ENCODE measurements around the gene THSD4.

Gene THSD4

DNA sequence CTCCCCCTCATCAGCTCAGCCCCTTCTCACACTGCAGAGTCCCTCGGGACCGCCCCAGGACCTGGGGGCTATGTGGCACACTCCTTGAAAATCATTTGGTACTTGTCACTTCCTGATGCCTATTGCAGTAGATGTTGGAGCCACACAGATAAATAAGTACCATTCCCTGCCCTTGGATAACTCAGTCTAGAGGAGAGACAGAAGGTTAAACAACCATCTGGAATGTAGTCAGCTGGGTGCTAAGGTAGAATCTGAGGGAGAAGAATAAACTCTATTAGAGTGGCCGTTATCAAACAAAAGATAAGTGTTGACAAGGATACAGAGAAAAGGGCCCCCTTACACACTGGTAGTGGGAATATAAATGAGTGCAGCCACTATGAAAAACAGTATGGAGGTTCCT lies 582.8 kb downstream of the THSD4 start:
- H3K9me3 ChIP-seq = no peaks in the 10 kb centered on the region
- in situ Hi-C loops (cut with MboI; ENCODE audit: low sequenced_read_pairs) = no loop called here
- no peaks in the 10 kb centered on the region for H3K4me1 ChIP-seq
- no peaks in the 10 kb centered on the region for H3K36me3 ChIP-seq (replicated peaks)
- H3K27me3 ChIP-seq (ENCODE audit: low read depth) = 0 out of 2 replicates have a peak, but pooled peaks cover 2% of the 10 kb centered on the region
- DNase-seq (ENCODE audit: low spot score in 2 of 2) = no peak
- no peak overlapping the region for H3K4me3 ChIP-seq

DNA sequence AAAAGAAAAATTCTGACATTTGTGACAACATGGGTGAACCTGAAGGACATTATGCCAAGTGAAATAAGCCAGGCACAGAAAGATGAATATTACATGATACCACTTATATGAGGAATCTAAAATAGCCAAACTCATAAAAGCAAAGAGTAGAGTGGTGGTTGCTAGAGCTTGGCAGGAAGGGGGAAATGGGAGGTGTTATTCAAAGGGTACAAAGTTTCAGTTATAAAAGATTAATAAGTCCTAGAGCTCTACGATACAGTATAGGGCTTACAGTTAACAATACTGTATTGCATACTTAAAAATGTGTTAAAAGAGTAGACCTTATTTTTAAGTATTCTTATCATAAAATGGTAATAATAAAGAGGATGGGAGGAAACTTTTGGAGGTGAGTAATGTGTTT lies 583.5 kb downstream of the THSD4 start:
- in situ Hi-C loops (cut with MboI; ENCODE audit: low sequenced_read_pairs) = no loop called here

DNA sequence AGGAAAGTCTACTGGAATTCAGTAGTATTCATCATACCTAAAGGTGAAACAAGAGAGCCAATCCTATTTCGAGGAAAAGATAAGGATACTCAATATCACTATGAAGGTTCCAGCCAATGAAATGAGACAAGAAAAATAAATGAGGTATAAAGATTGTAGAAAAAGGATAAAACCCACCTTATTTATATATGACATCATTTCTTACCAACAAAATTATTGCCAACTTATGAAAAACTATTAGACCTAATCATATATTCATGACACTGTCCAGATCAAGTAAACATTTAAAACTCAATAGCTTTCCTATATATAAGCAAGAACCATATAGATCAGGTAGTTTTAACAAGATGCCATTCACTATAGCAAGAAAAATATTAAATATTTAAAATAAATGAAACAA lies 584.7 kb downstream of the THSD4 start:
- H3K4me3 ChIP-seq = no peak overlapping the region
- H3K27me3 ChIP-seq (ENCODE audit: low read depth) = no peaks in the 10 kb centered on the region
- no peaks in the 10 kb centered on the region; the same call in 1 of the 2 replicates for H3K9me3 ChIP-seq
- in situ Hi-C loops (cut with MboI; ENCODE audit: low sequenced_read_pairs) = no loop called here
- H3K4me1 ChIP-seq = 0 out of 2 replicates have a peak, but pooled peaks cover 2% of the 10 kb centered on the region
- H3K36me3 ChIP-seq (replicated peaks) = no peaks in the 10 kb centered on the region
- DNase-seq (ENCODE audit: low spot score in 2 of 2) = no peak

More for the DNA sequence above, 583.5 kb downstream of the THSD4 start:
- H3K4me1 ChIP-seq = no peaks in the 10 kb centered on the region
- no peaks in the 10 kb centered on the region for H3K9me3 ChIP-seq
- no peak for DNase-seq (ENCODE audit: low spot score in 2 of 2)
- no peaks in the 10 kb centered on the region for H3K36me3 ChIP-seq (replicated peaks)
- no peak overlapping the region for H3K4me3 ChIP-seq
- 0 out of 2 replicates have a peak, but pooled peaks cover 2% of the 10 kb centered on the region for H3K27me3 ChIP-seq (ENCODE audit: low read depth)

DNA sequence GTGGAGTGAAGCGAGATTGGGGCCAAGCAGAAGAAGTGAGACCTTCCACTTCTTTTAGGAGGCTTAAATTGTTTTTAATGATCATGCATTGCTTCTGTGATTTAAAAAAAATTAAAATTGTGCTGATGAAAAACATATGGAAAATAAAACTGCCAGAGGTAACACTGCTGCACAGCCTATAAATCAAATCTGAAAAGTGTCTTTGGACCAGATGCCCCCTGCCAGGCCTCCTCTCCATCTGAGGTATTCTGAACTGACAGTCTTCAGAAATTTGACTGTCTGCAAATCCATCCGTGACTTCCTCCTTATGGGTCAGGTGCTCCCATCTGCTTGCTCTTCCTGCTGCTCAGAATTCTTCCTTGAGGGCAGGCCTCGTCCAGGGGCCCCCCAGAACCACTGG lies 586.5 kb downstream of the THSD4 start:
- Histone ChIP-seq H3K4me3 (no peak overlapping the region), H3K27me3 (ENCODE audit: low read depth) (no peaks in the 10 kb centered on the region), H3K9me3 (no peaks in the 10 kb centered on the region; the same call in 1 of the 2 replicates), H3K36me3 (replicated peaks) (no peaks in the 10 kb centered on the region), H3K4me1 (0 out of 2 replicates have a peak, but pooled peaks cover 5% of the 10 kb centered on the region)
- in situ Hi-C loops (cut with MboI; ENCODE audit: low sequenced_read_pairs) = no loop called here
- no peak for DNase-seq (ENCODE audit: low spot score in 2 of 2)

DNA sequence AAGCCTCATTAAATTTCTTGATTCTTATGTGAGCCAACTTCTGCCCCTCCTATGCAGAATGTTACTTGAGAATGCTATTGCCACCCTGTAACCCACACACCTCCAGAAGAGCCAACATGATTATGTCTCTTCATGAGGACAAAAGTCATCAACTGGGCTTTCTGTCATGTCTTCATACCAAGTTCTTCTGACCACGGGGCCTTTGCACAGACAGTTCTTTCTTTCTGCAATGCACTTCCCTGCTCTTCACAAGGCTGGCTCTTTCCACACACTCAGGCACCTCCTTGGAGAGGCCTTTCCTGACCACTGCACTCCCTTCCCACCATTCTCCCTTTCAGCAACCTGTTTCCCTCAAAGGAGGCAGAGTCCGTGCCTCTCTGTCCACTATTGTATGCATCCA lies 587.2 kb downstream of the THSD4 start:
- Histone ChIP-seq H3K4me1 (peaks cover 7% of the 10 kb centered on the region), H3K9me3 (no peaks in the 10 kb centered on the region; the same call in 1 of the 2 replicates), H3K4me3 (no peak overlapping the region), H3K36me3 (replicated peaks) (no peaks in the 10 kb centered on the region), H3K27me3 (ENCODE audit: low read depth) (no peaks in the 10 kb centered on the region)
- no peak for DNase-seq (ENCODE audit: low spot score in 2 of 2)
- in situ Hi-C loops (cut with MboI; ENCODE audit: low sequenced_read_pairs) = no loop called here

DNA sequence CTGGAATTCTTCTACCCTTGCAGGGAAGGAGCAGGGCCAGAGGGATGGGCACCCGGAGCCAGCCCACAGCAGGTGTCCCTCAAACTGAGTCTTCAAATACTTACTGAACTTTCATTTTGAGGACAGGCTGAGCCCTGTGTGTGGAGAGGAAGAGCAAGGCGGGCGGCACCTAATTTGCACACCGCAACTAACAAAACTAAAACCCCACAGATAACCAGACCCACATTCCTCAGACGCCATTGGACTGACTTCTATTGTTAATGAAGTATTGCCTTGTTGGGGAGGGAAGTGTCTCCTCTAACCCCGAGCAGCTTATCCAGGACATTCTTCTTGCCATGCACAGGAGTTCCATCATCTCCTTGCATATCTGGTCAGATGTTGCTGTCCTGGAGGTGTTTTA lies 589.9 kb downstream of the THSD4 start:
- DNase-seq (ENCODE audit: low spot score in 2 of 2) = no peak
- no peaks in the 10 kb centered on the region; the same call in 1 of the 2 replicates for H3K9me3 ChIP-seq
- in situ Hi-C loops (cut with MboI; ENCODE audit: low sequenced_read_pairs) = no loop called here
- no peaks in the 10 kb centered on the region for H3K36me3 ChIP-seq (replicated peaks)
- no peaks in the 10 kb centered on the region for H3K27me3 ChIP-seq (ENCODE audit: low read depth)
- peaks cover 16% of the 10 kb centered on the region for H3K4me1 ChIP-seq
- no peak overlapping the region for H3K4me3 ChIP-seq

DNA sequence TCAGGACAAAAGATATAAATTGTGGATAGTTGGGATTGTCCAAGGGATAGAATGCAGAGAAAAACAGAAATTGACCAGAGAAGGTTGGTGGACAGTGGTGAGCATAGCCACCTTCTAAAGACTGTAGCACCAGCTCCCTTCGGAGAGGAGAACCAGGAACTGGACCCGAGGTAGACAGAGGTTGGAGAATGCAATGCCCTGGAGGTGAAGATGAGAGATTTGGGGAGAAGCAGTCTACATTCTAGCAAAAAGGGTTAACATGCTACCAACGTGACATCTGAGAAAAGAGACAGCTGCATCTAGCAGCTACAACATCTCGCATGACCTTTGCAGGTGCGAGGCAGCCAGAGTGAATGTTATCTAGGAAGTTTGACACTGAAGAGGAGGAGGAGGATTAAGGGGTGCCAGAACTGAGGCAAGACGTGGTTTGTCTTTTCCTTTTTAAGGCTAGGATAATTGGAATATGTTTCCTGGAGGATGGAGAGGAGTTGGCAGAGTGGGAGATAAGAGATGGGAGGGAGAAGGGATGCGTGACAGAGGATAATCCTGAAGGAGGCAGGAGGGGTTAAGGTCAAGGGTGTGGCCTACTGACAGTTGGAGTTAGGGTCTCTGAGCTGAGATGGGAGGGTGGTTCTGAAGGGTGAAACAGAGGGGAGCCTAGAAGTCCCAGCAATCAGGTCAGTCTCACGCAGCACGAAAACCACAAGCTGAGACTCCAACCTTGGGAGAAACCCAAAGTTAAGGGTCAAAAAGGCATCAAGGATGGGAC lies 591.4 kb downstream of the THSD4 start:
- Histone ChIP-seq H3K9me3 (no peaks in the 10 kb centered on the region; the same call in 1 of the 2 replicates), H3K27me3 (ENCODE audit: low read depth) (no peaks in the 10 kb centered on the region), H3K36me3 (replicated peaks) (no peaks in the 10 kb centered on the region), H3K4me3 (no peak overlapping the region), H3K4me1 (peaks cover 16% of the 10 kb centered on the region)
- no peak for DNase-seq (ENCODE audit: low spot score in 2 of 2)
- in situ Hi-C loops (cut with MboI; ENCODE audit: low sequenced_read_pairs) = no loop called here

DNA sequence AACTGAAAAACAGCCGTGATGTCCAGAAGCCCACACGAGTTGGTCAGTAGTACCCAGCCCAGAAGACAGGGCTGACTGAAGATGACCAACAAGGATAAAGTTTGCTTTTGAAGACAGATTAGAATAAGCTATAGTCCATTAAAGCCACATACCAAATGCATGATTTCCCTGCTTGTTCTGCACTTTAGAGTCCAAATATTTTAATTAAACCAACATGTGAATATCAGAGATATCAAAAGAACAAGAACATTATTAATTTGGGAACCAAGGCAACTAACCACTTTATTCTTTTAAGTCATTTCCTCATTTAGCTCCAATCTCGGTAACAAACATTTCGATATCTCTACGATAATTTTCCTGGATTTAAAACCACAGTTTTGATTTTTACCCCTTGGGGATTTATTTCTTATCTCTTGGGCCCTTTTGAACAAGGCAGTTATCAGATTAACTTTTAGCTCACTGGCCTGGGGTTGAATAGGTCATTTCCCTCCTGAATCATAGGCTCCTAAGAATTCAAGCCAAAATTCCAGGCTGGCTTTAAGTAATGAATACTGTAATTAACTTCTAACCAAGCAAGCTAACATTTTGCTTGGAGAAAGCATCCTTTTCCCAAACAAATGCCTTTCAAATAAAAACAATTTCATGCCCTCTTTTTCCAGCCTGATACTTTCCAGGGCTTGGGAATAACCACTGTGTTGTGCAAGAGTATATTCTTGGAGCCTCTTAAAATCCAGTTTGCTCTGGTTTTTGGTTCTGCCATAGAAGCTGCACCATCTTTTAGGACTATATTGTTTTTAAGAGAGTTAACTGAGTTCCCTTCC lies 592.2 kb downstream of the THSD4 start:
- Histone ChIP-seq H3K4me3 (no peak overlapping the region), H3K36me3 (replicated peaks) (no peaks in the 10 kb centered on the region), H3K9me3 (no peaks in the 10 kb centered on the region; the same call in 1 of the 2 replicates), H3K4me1 (peaks cover 16% of the 10 kb centered on the region), H3K27me3 (ENCODE audit: low read depth) (no peaks in the 10 kb centered on the region)
- in situ Hi-C loops (cut with MboI; ENCODE audit: low sequenced_read_pairs) = no loop called here
- no peak for DNase-seq (ENCODE audit: low spot score in 2 of 2)

DNA sequence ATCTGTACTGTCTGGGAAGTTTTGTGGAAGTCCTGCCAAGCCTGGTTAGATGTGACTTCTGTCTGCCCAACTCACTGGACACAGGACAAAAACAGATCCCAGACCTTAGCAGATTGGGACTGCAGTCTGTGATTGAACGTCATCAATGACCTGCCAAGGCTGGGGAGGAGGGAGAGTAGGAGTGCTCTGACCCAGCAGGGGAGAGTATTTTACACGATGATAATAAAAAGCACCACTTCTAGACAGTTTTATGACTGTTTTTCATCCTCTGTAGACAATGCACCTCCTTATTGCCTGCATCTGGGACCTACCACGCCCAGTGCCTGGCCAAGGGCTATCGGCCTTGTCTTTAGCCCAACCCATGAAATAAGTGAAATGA lies 592.8 kb downstream of the THSD4 start:
- Histone ChIP-seq H3K36me3 (replicated peaks) (no peaks in the 10 kb centered on the region), H3K4me3 (no peak overlapping the region), H3K4me1 (peaks cover 16% of the 10 kb centered on the region), H3K9me3 (no peaks in the 10 kb centered on the region; the same call in 1 of the 2 replicates), H3K27me3 (ENCODE audit: low read depth) (no peaks in the 10 kb centered on the region)
- DNase-seq (ENCODE audit: low spot score in 2 of 2) = peak in 1 of 2 experiments; percentile 41
- in situ Hi-C loops (cut with MboI; ENCODE audit: low sequenced_read_pairs) = no loop called here

DNA sequence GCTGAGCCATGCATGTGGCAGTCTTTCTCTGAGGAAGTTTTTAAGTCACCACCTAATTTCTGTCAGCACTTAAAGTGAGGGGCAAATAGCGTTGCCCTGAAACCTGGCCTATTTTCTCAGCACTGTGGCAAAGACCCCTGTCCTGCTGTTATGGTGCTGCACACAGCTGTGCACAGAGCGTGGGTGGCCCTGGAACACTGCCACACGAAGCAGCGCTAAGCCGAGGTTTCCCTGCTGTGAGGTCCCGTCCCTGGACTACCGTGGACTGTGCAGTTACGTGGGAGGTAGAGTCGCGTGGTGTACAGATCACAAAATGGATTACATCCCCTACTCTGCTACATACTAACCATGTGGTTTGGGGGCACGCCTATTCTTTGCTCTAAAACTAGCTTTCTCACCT lies 593.5 kb downstream of the THSD4 start:
- no peak for DNase-seq (ENCODE audit: low spot score in 2 of 2)
- no peak overlapping the region for H3K4me3 ChIP-seq

DNA sequence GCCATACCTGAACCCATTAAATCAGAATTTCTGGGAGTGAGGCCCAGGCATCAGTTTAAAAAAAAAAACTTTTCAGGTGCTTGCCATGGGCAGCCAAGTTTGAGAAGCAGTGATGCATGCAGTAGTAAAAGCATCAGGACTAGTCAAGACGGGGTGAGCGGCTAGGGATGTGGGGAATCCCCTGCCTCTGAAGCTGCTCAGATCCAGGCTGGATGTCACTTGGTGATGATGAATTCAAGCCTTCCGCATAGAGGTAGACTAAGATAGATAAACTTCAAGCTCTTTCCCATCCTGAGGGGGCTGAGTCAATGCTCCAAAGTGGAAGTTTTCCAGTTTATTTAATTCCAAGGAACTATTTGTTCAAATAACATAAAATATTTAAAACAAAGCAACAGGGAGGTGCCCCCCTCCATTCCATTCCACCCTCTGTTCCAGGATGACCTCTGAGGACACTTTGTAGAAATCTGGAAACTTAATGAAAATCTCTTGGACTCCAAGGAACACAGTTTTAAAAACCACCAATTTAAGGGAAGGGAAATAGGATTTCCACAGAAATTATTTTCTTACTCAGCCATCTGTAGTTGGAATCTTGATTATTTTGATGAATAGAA lies 594.6 kb downstream of the THSD4 start:
- Histone ChIP-seq H3K36me3 (replicated peaks) (no peaks in the 10 kb centered on the region), H3K27me3 (ENCODE audit: low read depth) (no peaks in the 10 kb centered on the region), H3K9me3 (no peaks in the 10 kb centered on the region), H3K4me1 (peaks cover 15% of the 10 kb centered on the region), H3K4me3 (no peak overlapping the region)
- in situ Hi-C loops (cut with MboI; ENCODE audit: low sequenced_read_pairs) = no loop called here
- DNase-seq (ENCODE audit: low spot score in 2 of 2) = no peak

More for the DNA sequence above, 593.5 kb downstream of the THSD4 start:
- in situ Hi-C loops (cut with MboI; ENCODE audit: low sequenced_read_pairs) = no loop called here
- H3K36me3 ChIP-seq (replicated peaks) = no peaks in the 10 kb centered on the region
- H3K9me3 ChIP-seq = no peaks in the 10 kb centered on the region; the same call in 1 of the 2 replicates
- H3K4me1 ChIP-seq = peaks cover 16% of the 10 kb centered on the region
- H3K27me3 ChIP-seq (ENCODE audit: low read depth) = no peaks in the 10 kb centered on the region

DNA sequence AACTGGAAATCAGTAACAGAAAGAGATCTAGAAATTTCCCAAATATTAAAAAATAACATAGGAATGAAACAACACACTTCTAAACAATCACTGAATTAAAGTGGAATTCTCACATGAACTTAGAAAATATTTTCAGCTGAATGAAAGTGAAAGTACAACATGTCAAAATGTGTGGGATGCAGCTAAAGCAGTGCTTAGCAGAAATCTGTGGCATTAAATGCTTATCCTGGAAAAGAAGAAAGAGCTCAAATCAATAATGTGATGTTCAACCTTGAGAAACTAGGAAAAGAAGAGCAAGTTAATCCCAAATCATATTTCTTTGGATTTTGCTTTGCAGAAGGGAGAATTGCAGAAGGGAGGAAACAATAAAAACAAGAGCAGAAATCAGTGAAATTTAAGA lies 596.9 kb downstream of the THSD4 start:
- Histone ChIP-seq H3K36me3 (replicated peaks) (no peaks in the 10 kb centered on the region), H3K27me3 (ENCODE audit: low read depth) (no peaks in the 10 kb centered on the region), H3K4me1 (peaks cover 11% of the 10 kb centered on the region), H3K9me3 (no peaks in the 10 kb centered on the region), H3K4me3 (no peak overlapping the region)
- DNase-seq (ENCODE audit: low spot score in 2 of 2) = no peak
- in situ Hi-C loops (cut with MboI; ENCODE audit: low sequenced_read_pairs) = no loop called here

DNA sequence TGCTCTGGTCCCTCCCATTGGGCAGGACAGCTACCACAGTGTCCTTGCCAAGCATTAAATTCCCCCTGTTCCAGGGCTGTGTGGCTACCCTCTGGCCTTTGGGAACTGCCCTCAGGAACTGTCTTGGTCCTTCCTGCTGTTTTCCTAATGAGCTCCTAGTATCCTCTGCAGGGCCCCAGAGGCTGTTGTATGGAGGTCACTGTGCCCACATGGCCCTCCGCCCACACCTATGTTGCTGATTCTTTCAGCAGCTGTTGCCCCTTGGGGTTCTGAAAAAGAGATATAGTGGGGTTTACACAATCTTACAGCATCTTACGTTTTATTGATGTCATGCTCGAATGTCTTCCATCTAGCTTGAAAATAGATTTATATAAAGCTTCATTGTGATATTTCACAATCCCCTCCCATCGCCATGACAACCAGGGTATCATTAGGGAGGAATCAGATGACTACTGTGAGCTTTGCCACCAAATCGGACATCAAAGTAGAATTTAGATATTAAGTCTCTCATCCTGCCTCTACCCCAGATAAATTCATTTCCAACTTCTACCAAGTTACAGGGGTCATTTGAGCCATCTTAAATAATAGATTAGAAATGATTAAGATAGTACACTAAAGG lies 598.0 kb downstream of the THSD4 start:
- no peaks in the 10 kb centered on the region for H3K9me3 ChIP-seq
- H3K27me3 ChIP-seq (ENCODE audit: low read depth) = no peaks in the 10 kb centered on the region
- no peak for DNase-seq (ENCODE audit: low spot score in 2 of 2)
- peaks cover 1% of the 10 kb centered on the region; the same call in 1 of the 2 replicates for H3K4me1 ChIP-seq
- in situ Hi-C loops (cut with MboI; ENCODE audit: low sequenced_read_pairs) = no loop called here
- H3K36me3 ChIP-seq (replicated peaks) = no peaks in the 10 kb centered on the region
- H3K4me3 ChIP-seq = no peak overlapping the region

Data from HAP-1 (cell line).